Measurements from ENCODE around the gene CACNB2. TPM values are rescaled to one million over a fixed set of nuclear protein-coding genes. Genes with fewer than 3 reads are reported as not detected.

Gene CACNB2
- total RNA-seq, 1 experiment from 2014 or later = not detected

- no peak for ATAC-seq
- intact Hi-C loops (cut with micrococcal nuclease; ENCODE audit: unreplicated experiment) = no loop called here
- TF ChIP-seq TCF7L2 (IDR thresholded peaks at IDR 0.05; ENCODE audit: low read depth, low read length) = no peak
- TF ChIP-seq POLR2AphosphoS5 (IDR thresholded peaks at IDR 0.05; ENCODE audit: low read depth, low read length) = no peak
- no peak for TF ChIP-seq CTCF (IDR thresholded peaks at IDR 0.05)
- TF ChIP-seq SIN3A (IDR thresholded peaks at IDR 0.05; ENCODE audit: borderline replicate concordance, insufficient read depth, low read depth, low read length) = no peak
- TF ChIP-seq REST (IDR thresholded peaks at IDR 0.05; ENCODE audit: insufficient read depth in 1 of 2, low read depth in 2 of 2, low read length in 1 of 2) = no peak
Observed at GRCh38 chr10:18418541-18419215, 278.5 kb downstream of the CACNB2 start.

GRCh38 chr10:18419945-18420344, 279.7 kb downstream of the CACNB2 start:
- no peak overlapping the region for H3K4me3 ChIP-seq (ENCODE audit: low read depth in 2 of 2, low read length in 2 of 2)
- no peaks in the 10 kb centered on the region for H3K27me3 ChIP-seq (ENCODE audit: control insufficient read depth, insufficient read depth, low read length)
- ATAC-seq (no peak), DNase-seq (ENCODE audit: low read depth, low spot score) (no peak)
- H3K9me3 ChIP-seq (ENCODE audit: control insufficient read depth, insufficient read depth, low read depth, low read length) = no peaks in the 10 kb centered on the region
- H3K36me3 ChIP-seq (ENCODE audit: control insufficient read depth, insufficient read depth, low read length) = no peaks in the 10 kb centered on the region
- in situ Hi-C loops (cut with HindIII; ENCODE audit: low pct_unique_long_range_greater_than_20kb, low sequenced_read_pairs) (no loop called here), intact Hi-C loops (cut with micrococcal nuclease; ENCODE audit: unreplicated experiment) (no loop called here)
- no peaks in the 10 kb centered on the region for H3K4me1 ChIP-seq (ENCODE audit: control insufficient read depth, insufficient read depth, low read length)
- TF ChIP-seq POLR2AphosphoS5 (IDR thresholded peaks at IDR 0.05; ENCODE audit: low read depth, low read length) (no peak), TCF7L2 (IDR thresholded peaks at IDR 0.05; ENCODE audit: low read depth, low read length) (no peak), SIN3A (IDR thresholded peaks at IDR 0.05; ENCODE audit: borderline replicate concordance, insufficient read depth, low read depth, low read length) (no peak), REST (IDR thresholded peaks at IDR 0.05; ENCODE audit: insufficient read depth in 1 of 2, low read depth in 2 of 2, low read length in 1 of 2) (no peak), CTCF (IDR thresholded peaks at IDR 0.05) (no peak)
- CTCF ChIA-PET = no interaction called here
- POLR2A ChIA-PET = no interaction called here
- H3K27ac ChIP-seq (ENCODE audit: low read length) = no peak overlapping the region
- BruUV-seq (replicated peaks) = no TSS peak

More at GRCh38 chr10:18418541-18419215, 278.5 kb downstream of the CACNB2 start:
- in situ Hi-C loops (cut with HindIII; ENCODE audit: low pct_unique_long_range_greater_than_20kb, low sequenced_read_pairs) = no loop called here
- Histone ChIP-seq H3K9me3 (ENCODE audit: control insufficient read depth, insufficient read depth, low read depth, low read length) (no peaks in the 10 kb centered on the region), H3K36me3 (ENCODE audit: control insufficient read depth, insufficient read depth, low read length) (no peaks in the 10 kb centered on the region), H3K4me1 (ENCODE audit: control insufficient read depth, insufficient read depth, low read length) (no peaks in the 10 kb centered on the region), H3K27ac (ENCODE audit: low read length) (no peak overlapping the region), H3K27me3 (ENCODE audit: control insufficient read depth, insufficient read depth, low read length) (no peaks in the 10 kb centered on the region), H3K4me3 (ENCODE audit: low read depth in 2 of 2, low read length in 2 of 2) (no peak overlapping the region)
- no TSS peak for BruUV-seq (replicated peaks)
- CTCF ChIA-PET = no interaction called here
- no peak for DNase-seq (ENCODE audit: low read depth, low spot score)
- POLR2A ChIA-PET = no interaction called here

All from Panc1 (cell line).